ENCODE results near the gene PIAS2.

DNA sequence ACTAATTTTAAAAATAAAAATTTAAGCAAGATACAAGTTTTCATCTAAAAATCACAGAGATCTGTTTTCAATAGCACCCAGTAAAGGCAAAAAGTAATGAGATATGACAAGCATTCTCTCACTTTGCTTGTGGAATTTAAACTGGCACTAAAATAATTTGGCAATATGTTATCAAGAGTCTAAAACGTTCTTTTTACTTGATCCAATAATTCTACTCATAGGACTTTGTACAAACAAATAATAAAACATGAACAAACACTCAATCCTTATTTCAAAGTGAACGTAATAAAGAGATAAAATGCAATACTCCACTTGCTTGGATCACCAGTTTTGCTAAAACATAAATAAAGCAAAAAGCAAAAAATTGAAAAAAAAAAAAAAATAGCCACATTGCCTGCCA is 30.4 kb downstream of the PIAS2 start:
- TF ChIP-seq, protein P1, sequence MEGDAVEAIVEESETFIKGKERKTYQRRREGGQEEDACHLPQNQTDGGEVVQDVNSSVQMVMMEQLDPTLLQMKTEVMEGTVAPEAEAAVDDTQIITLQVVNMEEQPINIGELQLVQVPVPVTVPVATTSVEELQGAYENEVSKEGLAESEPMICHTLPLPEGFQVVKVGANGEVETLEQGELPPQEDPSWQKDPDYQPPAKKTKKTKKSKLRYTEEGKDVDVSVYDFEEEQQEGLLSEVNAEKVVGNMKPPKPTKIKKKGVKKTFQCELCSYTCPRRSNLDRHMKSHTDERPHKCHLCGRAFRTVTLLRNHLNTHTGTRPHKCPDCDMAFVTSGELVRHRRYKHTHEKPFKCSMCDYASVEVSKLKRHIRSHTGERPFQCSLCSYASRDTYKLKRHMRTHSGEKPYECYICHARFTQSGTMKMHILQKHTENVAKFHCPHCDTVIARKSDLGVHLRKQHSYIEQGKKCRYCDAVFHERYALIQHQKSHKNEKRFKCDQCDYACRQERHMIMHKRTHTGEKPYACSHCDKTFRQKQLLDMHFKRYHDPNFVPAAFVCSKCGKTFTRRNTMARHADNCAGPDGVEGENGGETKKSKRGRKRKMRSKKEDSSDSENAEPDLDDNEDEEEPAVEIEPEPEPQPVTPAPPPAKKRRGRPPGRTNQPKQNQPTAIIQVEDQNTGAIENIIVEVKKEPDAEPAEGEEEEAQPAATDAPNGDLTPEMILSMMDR (IDR thresholded peaks at IDR 0.05), result no peak
- TF ChIP-seq POLR2A (IDR thresholded peaks at IDR 0.05), result no peak
